ENCODE measurements around the gene CXCL5.
"Not testable (repeated sequence)": the region's sequence is repeated elsewhere in the genome, so short reads cannot be mapped to it uniquely, and the experiment has no call there.

CXCL5 gene

DNA sequence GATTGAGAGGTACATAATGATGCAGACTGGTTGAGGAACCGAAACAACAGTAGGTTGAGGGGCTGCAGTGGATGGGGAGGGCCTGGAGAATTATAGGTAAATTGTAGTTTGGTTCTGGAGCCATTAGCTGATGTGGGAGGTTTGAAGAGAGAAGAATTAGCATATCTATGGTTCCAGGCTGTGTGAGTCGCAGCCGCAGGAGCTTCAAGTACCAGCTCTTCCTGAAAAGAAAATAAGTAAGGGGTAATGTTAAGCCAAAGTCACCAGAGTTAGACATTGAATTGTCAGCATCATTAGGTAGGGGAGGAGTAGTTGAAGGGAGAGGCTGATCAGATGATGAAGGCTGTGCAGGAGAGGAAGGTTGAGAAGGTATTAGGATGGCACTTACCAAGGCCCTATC lies 46.1 kb downstream of the CXCL5 start:
- Histone ChIP-seq H3K9me3 (ENCODE audit: insufficient read depth, low read length) (0 out of 2 replicates have a peak, but pooled peaks cover 6% of the 10 kb centered on the region), H3K9ac (ENCODE audit: insufficient read length, low read depth) (no peak overlapping the region), H3K27me3 (ENCODE audit: insufficient read depth, insufficient read length) (peaks cover 7% of the 10 kb centered on the region), H3K36me3 (ENCODE audit: insufficient read depth, insufficient read length, low read length) (no peaks in the 10 kb centered on the region), H3K4me1 (ENCODE audit: insufficient read depth, insufficient read length) (no peaks in the 10 kb centered on the region), H3K4me3 (ENCODE audit: insufficient read length, low read depth) (no peak overlapping the region)
- DNase-seq (ENCODE audit: low read depth, low spot score), result no peak
- no peak for TF ChIP-seq YY1 (IDR thresholded peaks at IDR 0.05; ENCODE audit: insufficient read depth, insufficient read length)
- TF ChIP-seq SUZ12 (IDR thresholded peaks at IDR 0.05; ENCODE audit: extremely low read depth, insufficient read depth, insufficient read length), result no peak
- TF ChIP-seq ZNF274 (IDR thresholded peaks at IDR 0.05; ENCODE audit: low read depth, low read length), result no peak

- not testable (repeated sequence) for H3K4me1 ChIP-seq (ENCODE audit: insufficient read depth, insufficient read length); DNase-seq (ENCODE audit: low read depth, low spot score); H3K9me3 ChIP-seq (ENCODE audit: insufficient read depth, low read length); H3K9ac ChIP-seq (ENCODE audit: insufficient read length, low read depth); H3K36me3 ChIP-seq (ENCODE audit: insufficient read depth, insufficient read length, low read length); H3K4me3 ChIP-seq (ENCODE audit: insufficient read length, low read depth)
- peaks cover 25% of the 10 kb centered on the region for H3K27me3 ChIP-seq (ENCODE audit: insufficient read depth, insufficient read length)
These were observed 48.0 kb downstream of the CXCL5 start for GRCh38 chr4:73950376-73950920.

- no peak for DNase-seq (ENCODE audit: low read depth, low spot score)
- H3K27me3 ChIP-seq (ENCODE audit: insufficient read depth, insufficient read length), result peaks cover 38% of the 10 kb centered on the region
These were observed 49.3 kb downstream of the CXCL5 start for GRCh38 chr4:73948990-73949706.

GRCh38 chr4:73948291-73948690 lies 50.2 kb downstream of the CXCL5 start:
- Histone ChIP-seq H3K4me3 (ENCODE audit: insufficient read length, low read depth) (no peak overlapping the region), H3K4me1 (ENCODE audit: insufficient read depth, insufficient read length) (no peaks in the 10 kb centered on the region), H3K27me3 (ENCODE audit: insufficient read depth, insufficient read length) (peaks cover 41% of the 10 kb centered on the region), H3K36me3 (ENCODE audit: insufficient read depth, insufficient read length, low read length) (no peaks in the 10 kb centered on the region), H3K9ac (ENCODE audit: insufficient read length, low read depth) (no peak overlapping the region), H3K9me3 (ENCODE audit: insufficient read depth, low read length) (no peaks in the 10 kb centered on the region; the same call in 1 of the 2 replicates)
- no peak for TF ChIP-seq ZNF274 (IDR thresholded peaks at IDR 0.05; ENCODE audit: low read depth, low read length)
- TF ChIP-seq YY1 (IDR thresholded peaks at IDR 0.05; ENCODE audit: insufficient read depth, insufficient read length), result no peak
- no peak for TF ChIP-seq SUZ12 (IDR thresholded peaks at IDR 0.05; ENCODE audit: extremely low read depth, insufficient read depth, insufficient read length)
- no peak for DNase-seq (ENCODE audit: low read depth, low spot score)

More at GRCh38 chr4:73948990-73949706, 49.3 kb downstream of the CXCL5 start:
- Histone ChIP-seq H3K4me3 (ENCODE audit: insufficient read length, low read depth) (no peak overlapping the region), H3K9ac (ENCODE audit: insufficient read length, low read depth) (no peak overlapping the region), H3K9me3 (ENCODE audit: insufficient read depth, low read length) (no peaks in the 10 kb centered on the region; the same call in 1 of the 2 replicates), H3K36me3 (ENCODE audit: insufficient read depth, insufficient read length, low read length) (no peaks in the 10 kb centered on the region), H3K4me1 (ENCODE audit: insufficient read depth, insufficient read length) (no peaks in the 10 kb centered on the region)
- TF ChIP-seq SUZ12 (IDR thresholded peaks at IDR 0.05; ENCODE audit: extremely low read depth, insufficient read depth, insufficient read length), result no peak
- TF ChIP-seq YY1 (IDR thresholded peaks at IDR 0.05; ENCODE audit: insufficient read depth, insufficient read length), result no peak
- no peak for TF ChIP-seq ZNF274 (IDR thresholded peaks at IDR 0.05; ENCODE audit: low read depth, low read length)

- DNase-seq (ENCODE audit: low read depth, low spot score), result no peak
- Histone ChIP-seq H3K4me3 (ENCODE audit: insufficient read length, low read depth) (no peak overlapping the region), H3K27me3 (ENCODE audit: insufficient read depth, insufficient read length) (peaks cover 49% of the 10 kb centered on the region), H3K9ac (ENCODE audit: insufficient read length, low read depth) (no peak overlapping the region), H3K4me1 (ENCODE audit: insufficient read depth, insufficient read length) (no peaks in the 10 kb centered on the region), H3K36me3 (ENCODE audit: insufficient read depth, insufficient read length, low read length) (no peaks in the 10 kb centered on the region), H3K9me3 (ENCODE audit: insufficient read depth, low read length) (no peaks in the 10 kb centered on the region; the same call in 1 of the 2 replicates)
- TF ChIP-seq YY1 (IDR thresholded peaks at IDR 0.05; ENCODE audit: insufficient read depth, insufficient read length), result no peak
- no peak for TF ChIP-seq SUZ12 (IDR thresholded peaks at IDR 0.05; ENCODE audit: extremely low read depth, insufficient read depth, insufficient read length)
- no peak for TF ChIP-seq ZNF274 (IDR thresholded peaks at IDR 0.05; ENCODE audit: low read depth, low read length)
These were observed 51.1 kb downstream of the CXCL5 start for GRCh38 chr4:73947239-73947985.

DNA sequence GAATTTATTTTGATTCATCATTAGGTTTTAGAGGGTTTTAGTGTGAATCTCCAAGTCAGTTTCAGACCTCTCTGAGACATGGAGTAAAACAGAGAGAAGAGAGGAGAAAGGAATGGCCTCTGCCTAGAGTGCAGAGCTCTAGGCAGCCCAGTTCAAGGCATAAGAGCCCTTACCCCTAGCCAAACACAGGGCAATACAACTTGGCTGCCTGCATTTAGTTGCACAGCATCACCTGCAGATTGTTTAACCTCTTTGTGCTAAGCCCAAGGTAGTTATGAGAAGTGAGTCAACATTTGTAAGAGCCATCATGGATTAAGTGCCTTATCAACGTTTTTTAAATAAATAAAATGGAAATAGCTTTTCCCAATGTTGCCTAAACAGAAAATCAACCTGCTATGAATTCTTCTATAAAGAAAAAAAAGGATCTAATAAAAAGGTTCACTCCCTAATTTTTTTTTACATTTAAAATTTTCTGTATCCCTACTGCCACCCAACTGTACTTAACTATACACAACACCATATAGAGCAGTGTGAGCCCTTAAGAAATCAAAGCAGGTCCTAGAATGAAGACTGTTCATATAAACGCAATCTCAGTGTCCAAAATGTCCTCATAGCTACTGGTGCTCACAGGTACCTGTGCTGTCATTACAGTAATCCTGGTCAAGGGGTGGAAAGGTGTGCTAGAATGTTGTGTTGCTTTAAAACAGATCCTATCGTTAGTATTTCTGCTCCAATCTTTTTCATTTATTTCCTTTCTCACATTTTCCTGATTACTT lies 52.6 kb downstream of the CXCL5 start:
- H3K4me1 ChIP-seq (ENCODE audit: insufficient read depth, insufficient read length), result no peaks in the 10 kb centered on the region
- peaks cover 65% of the 10 kb centered on the region for H3K27me3 ChIP-seq (ENCODE audit: insufficient read depth, insufficient read length)
- H3K4me3 ChIP-seq (ENCODE audit: insufficient read length, low read depth), result no peak overlapping the region
- no peak for DNase-seq (ENCODE audit: low read depth, low spot score)
- H3K9me3 ChIP-seq (ENCODE audit: insufficient read depth, low read length), result no peaks in the 10 kb centered on the region; the same call in 1 of the 2 replicates
- TF ChIP-seq SUZ12 (IDR thresholded peaks at IDR 0.05; ENCODE audit: extremely low read depth, insufficient read depth, insufficient read length), result no peak
- TF ChIP-seq YY1 (IDR thresholded peaks at IDR 0.05; ENCODE audit: insufficient read depth, insufficient read length), result no peak
- no peak for TF ChIP-seq ZNF274 (IDR thresholded peaks at IDR 0.05; ENCODE audit: low read depth, low read length)
- H3K36me3 ChIP-seq (ENCODE audit: insufficient read depth, insufficient read length, low read length), result no peaks in the 10 kb centered on the region
- H3K9ac ChIP-seq (ENCODE audit: insufficient read length, low read depth), result no peak overlapping the region

Measured in NT2/D1 (cell line).